GM19240 (cell line): ENCODE data around the gene MAST2.
"Not testable (repeated sequence)": the region's sequence is repeated elsewhere in the genome, so short reads cannot be mapped to it uniquely, and the experiment has no call there.

Experiments used
- DNase-seq: peaks from one replicate; pipeline ENCODE4 v3.0.0; 2011; ENCODE audit warnings: low spot score; ENCODE audit not compliant: insufficient read length

MAST2 gene

GRCh38 chr1:45809761-45810160, 6.3 kb downstream of the MAST2 start:
- DNase-seq = no peak

- DNase-seq = no peak
Measured at GRCh38 chr1:45814776-45815175, 11.4 kb downstream of the MAST2 start.

- DNase-seq = no peak
Measured at GRCh38 chr1:45815667-45816458, 12.5 kb downstream of the MAST2 start.

- no peak for DNase-seq
Measured at GRCh38 chr1:45820173-45820572, 16.8 kb downstream of the MAST2 start.

- DNase-seq = no peak
Measured at GRCh38 chr1:45820788-45821187, 17.4 kb downstream of the MAST2 start.

- no peak for DNase-seq
Measured at GRCh38 chr1:45822644-45823043, 19.2 kb downstream of the MAST2 start.

GRCh38 chr1:45824607-45825006, 21.2 kb downstream of the MAST2 start:
- DNase-seq = no peak

GRCh38 chr1:45827256-45827655, 23.8 kb downstream of the MAST2 start:
- DNase-seq = no peak

GRCh38 chr1:45828841-45829240, 25.4 kb downstream of the MAST2 start:
- no peak for DNase-seq

GRCh38 chr1:45833361-45833760, 29.9 kb downstream of the MAST2 start:
- DNase-seq = no peak

- no peak for DNase-seq
Measured at GRCh38 chr1:45834689-45835088, 31.3 kb downstream of the MAST2 start.

GRCh38 chr1:45836451-45836850, 33.0 kb downstream of the MAST2 start:
- no peak for DNase-seq

- not testable (repeated sequence) for DNase-seq
Measured at GRCh38 chr1:45836861-45837260, 33.4 kb downstream of the MAST2 start.

- not testable (repeated sequence) for DNase-seq
Measured at GRCh38 chr1:45838322-45838721, 34.9 kb downstream of the MAST2 start.

- DNase-seq = no peak
Measured at GRCh38 chr1:45840704-45841103, 37.3 kb downstream of the MAST2 start.

- DNase-seq = no peak
Measured at GRCh38 chr1:45842786-45843185, 39.4 kb downstream of the MAST2 start.

GRCh38 chr1:45843474-45843905, 40.1 kb downstream of the MAST2 start:
- no peak for DNase-seq

- not testable (repeated sequence) for DNase-seq
Measured at GRCh38 chr1:45844000-45844399, 40.6 kb downstream of the MAST2 start.

GRCh38 chr1:45846931-45847330, 43.5 kb downstream of the MAST2 start:
- DNase-seq = no peak

GRCh38 chr1:45848097-45848496, 44.7 kb downstream of the MAST2 start:
- DNase-seq = no peak

- DNase-seq = no peak
Measured at GRCh38 chr1:45848714-45849113, 45.3 kb downstream of the MAST2 start.

GRCh38 chr1:45850017-45850416, 46.6 kb downstream of the MAST2 start:
- no peak for DNase-seq

- no peak for DNase-seq
Measured at GRCh38 chr1:45854724-45855123, 51.3 kb downstream of the MAST2 start.
